ENCODE results near the gene AUTS2. TPM values are rescaled to one million over a fixed set of nuclear protein-coding genes. Genes with fewer than 3 reads are reported as not detected.

The AUTS2 gene
- total and polyA plus RNA-seq, 4 experiments from 2014 or later: 3.4 to 35.2 (median 25.5) TPM

DNA sequence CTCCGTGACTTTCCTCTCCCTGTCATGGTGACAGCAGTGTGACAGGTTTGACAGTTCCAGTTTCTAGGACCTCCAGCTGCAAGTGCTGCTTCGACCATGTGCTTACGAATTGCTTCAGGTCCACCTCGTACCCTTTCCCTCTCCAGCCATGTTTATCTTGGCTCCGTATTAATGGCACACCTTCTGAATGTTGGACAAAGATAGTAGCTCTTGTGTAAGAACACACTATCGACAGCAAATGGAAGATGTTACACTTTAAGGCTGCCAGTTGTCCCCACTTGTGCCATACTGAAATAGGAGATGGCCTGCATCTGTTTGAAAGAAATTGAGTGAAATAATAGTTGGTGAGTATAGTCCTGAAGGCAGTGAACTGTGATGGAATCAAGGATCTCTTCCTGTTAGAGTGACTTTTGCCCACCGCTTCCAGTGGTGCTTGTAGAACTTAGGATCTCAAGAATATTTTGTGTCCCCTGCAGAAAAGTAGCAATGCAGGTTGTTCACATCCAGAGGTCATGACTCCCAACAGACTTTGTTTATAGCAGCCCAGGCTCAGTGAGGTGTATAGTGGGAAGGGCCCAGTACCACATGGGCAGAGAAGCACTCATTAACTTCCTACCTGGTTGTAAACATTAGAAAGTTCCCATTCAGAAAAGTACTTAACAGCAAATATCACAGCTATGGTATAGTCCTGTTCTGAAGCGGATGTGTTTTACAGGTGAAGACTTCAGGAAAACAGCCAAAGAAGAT lies 904.0 kb downstream of the AUTS2 start:
- DNase-seq: no peak
- CTCF ChIA-PET (ENCODE audit: partially characterized antibody): no interaction called here
- Histone ChIP-seq H3K4me3 (ENCODE audit: low read length in 2 of 2) (no peak overlapping the region), H3K27me3 (ENCODE audit: insufficient read depth, low read length) (no peaks in the 10 kb centered on the region), H3K9me3 (ENCODE audit: control insufficient read depth in 1 of 2, low read length in 2 of 2) (no peaks in the 10 kb centered on the region), H3K4me1 (ENCODE audit: insufficient read depth, low read length) (no peaks in the 10 kb centered on the region), H3K36me3 (ENCODE audit: insufficient read depth, low read length) (no peaks in the 10 kb centered on the region), H3K27ac (ENCODE audit: low read depth, low read length) (no peak overlapping the region)
- Mint-ChIP-seq H3K4me1 (no peaks in the 10 kb centered on the region), H3K4me3 (no peak overlapping the region), H3K36me3 (no peaks in the 10 kb centered on the region), H3K9me3 (peaks cover 0 to 2% (median 0%) of the 10 kb centered on the region in 8 donors), H3K27me3 (no peaks in the 10 kb centered on the region), H3K27ac (no peak overlapping the region)
- POLR2A ChIA-PET (ENCODE audit: partially characterized antibody): no interaction called here
- intact Hi-C loops (cut with micrococcal nuclease): no loop called here

DNA sequence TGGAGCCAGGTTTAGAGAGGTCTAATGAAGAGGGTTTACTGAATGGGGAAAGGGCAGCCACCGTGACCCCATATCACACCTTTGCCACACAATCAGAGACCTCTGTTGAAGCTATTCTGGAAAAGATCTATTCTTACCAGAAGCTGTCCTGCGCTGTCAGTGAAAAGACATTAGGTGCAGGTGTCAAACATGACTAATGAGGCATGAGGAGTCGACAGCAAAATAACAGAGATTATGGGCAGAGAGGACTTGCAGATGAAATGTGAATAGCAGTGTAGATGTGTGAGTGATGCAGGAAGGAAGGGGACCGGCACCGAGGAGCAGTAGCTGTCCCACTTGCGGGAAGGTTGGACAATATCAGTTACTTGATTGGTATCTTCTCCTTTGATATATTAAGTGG lies 906.0 kb downstream of the AUTS2 start:
- no peak for DNase-seq
- Mint-ChIP-seq H3K4me1 (no peaks in the 10 kb centered on the region), H3K9me3 (peaks cover 0 to 4% (median 0%) of the 10 kb centered on the region in 8 donors), H3K4me3 (no peak overlapping the region), H3K36me3 (no peaks in the 10 kb centered on the region), H3K27me3 (no peaks in the 10 kb centered on the region), H3K27ac (no peak overlapping the region)
- H3K36me3 ChIP-seq (ENCODE audit: insufficient read depth, low read length): no peaks in the 10 kb centered on the region
- ChIA-PET CTCF (ENCODE audit: partially characterized antibody) (no interaction called here), POLR2A (ENCODE audit: partially characterized antibody) (interaction anchor here (0.8 kb wide), 1 partner anchor 21 kb away, joined by 4 read pairs; no protein-coding TSS in a partner anchor)
- no peak overlapping the region for H3K27ac ChIP-seq (ENCODE audit: low read depth, low read length)
- no peaks in the 10 kb centered on the region for H3K4me1 ChIP-seq (ENCODE audit: insufficient read depth, low read length)
- intact Hi-C loops (cut with micrococcal nuclease): no loop called here
- H3K27me3 ChIP-seq (ENCODE audit: insufficient read depth, low read length): no peaks in the 10 kb centered on the region
- H3K9me3 ChIP-seq (ENCODE audit: control insufficient read depth in 1 of 2, low read length in 2 of 2): no peaks in the 10 kb centered on the region
- H3K4me3 ChIP-seq (ENCODE audit: low read length in 2 of 2): no peak overlapping the region

DNA sequence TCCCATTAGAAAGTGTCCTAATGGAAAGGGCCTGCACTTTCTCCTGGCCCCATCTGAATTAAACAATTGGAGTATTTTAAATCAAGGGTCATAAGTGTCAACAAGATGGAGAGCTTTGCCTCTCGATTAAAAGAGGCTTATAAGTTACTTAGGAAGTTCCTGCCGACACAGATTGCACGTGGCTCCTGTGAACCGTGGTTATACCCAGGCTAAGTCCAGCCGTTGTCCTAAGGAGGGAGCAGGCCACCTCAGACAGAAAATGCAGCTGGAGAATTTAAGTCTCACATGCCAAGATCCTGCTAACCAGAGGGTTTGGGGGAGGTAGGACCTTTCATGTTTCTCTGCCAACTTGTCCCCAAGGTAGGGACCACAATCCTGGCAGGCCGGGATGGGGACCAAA lies 907.2 kb downstream of the AUTS2 start:
- no peaks in the 10 kb centered on the region for H3K36me3 Mint-ChIP-seq

DNA sequence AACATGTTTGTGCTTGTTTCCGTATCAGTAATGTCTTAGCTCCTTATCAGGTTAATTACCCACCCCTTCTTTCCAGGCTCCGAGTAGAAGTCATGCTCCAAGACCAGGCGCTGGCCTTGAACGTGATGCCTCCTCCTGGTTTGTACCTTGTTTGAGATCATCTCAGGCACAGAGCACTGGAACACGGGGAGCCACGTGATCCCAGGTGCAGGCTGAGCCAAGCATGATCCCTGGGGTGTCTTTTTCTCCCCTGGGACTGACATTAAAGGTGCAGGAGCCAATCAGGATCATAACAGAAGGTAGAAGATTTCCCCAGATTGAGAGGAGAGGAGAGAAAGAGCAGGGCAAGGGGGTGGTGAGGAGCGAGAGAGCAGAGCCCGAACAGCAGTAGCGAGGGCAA lies 907.6 kb downstream of the AUTS2 start:
- H3K4me3 ChIP-seq (ENCODE audit: low read length in 2 of 2): no peak overlapping the region
- CTCF ChIA-PET (ENCODE audit: partially characterized antibody): no interaction called here
- H3K4me3 Mint-ChIP-seq: no peak overlapping the region

More for the DNA sequence above, 907.2 kb downstream of the AUTS2 start:
- Mint-ChIP-seq H3K4me1 (no peaks in the 10 kb centered on the region), H3K9me3 (peaks cover 0 to 4% (median 0%) of the 10 kb centered on the region in 8 donors), H3K4me3 (no peak overlapping the region), H3K27me3 (peaks cover 0 to 1% of the 10 kb centered on the region in 2 donors), H3K27ac (no peak overlapping the region)
- POLR2A ChIA-PET (ENCODE audit: partially characterized antibody): no interaction called here
- CTCF ChIA-PET (ENCODE audit: partially characterized antibody): no interaction called here
- Histone ChIP-seq H3K9me3 (ENCODE audit: control insufficient read depth in 1 of 2, low read length in 2 of 2) (no peaks in the 10 kb centered on the region), H3K4me1 (ENCODE audit: insufficient read depth, low read length) (no peaks in the 10 kb centered on the region), H3K27me3 (ENCODE audit: insufficient read depth, low read length) (no peaks in the 10 kb centered on the region), H3K27ac (ENCODE audit: low read depth, low read length) (no peak overlapping the region), H3K4me3 (ENCODE audit: low read length in 2 of 2) (no peak overlapping the region), H3K36me3 (ENCODE audit: insufficient read depth, low read length) (no peaks in the 10 kb centered on the region)
- DNase-seq: no peak
- intact Hi-C loops (cut with micrococcal nuclease): no loop called here

DNA sequence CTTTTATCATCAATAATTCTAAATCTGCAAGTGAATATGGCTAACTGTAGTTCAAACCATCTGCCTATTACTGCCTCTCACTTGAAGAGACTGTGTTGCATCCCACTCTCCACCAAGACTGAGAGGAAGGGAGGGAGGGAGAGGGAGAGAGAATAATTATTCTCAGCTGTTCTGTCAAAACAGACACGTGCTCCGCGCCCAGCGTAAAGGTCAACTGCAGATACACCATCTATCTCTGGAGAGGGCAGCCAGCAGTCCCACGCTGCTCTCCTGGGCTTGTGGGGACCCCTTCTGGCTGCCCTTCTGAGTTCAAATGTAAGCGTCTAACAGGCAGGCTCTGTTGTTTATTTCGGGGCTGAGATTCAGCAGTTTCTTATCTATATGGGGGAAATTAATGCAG lies 908.2 kb downstream of the AUTS2 start:
- H3K4me3 ChIP-seq (ENCODE audit: low read length in 2 of 2): no peak overlapping the region
- no peaks in the 10 kb centered on the region for H3K36me3 ChIP-seq (ENCODE audit: insufficient read depth, low read length)
- no peaks in the 10 kb centered on the region for H3K4me1 ChIP-seq (ENCODE audit: insufficient read depth, low read length)
- Mint-ChIP-seq H3K27ac (no peak overlapping the region), H3K9me3 (peaks cover 0 to 4% (median 0%) of the 10 kb centered on the region in 8 donors), H3K4me3 (no peak overlapping the region), H3K36me3 (no peaks in the 10 kb centered on the region), H3K27me3 (peaks cover 0 to 1% of the 10 kb centered on the region in 2 donors), H3K4me1 (no peaks in the 10 kb centered on the region)
- intact Hi-C loops (cut with micrococcal nuclease): no loop called here
- ChIA-PET POLR2A (ENCODE audit: partially characterized antibody) (no interaction called here), CTCF (ENCODE audit: partially characterized antibody) (no interaction called here)
- H3K27ac ChIP-seq (ENCODE audit: low read depth, low read length): no peak overlapping the region
- peak in 1 of 5 donors; percentile 3 for DNase-seq
- no peaks in the 10 kb centered on the region for H3K9me3 ChIP-seq (ENCODE audit: control insufficient read depth in 1 of 2, low read length in 2 of 2)
- no peaks in the 10 kb centered on the region for H3K27me3 ChIP-seq (ENCODE audit: insufficient read depth, low read length)

More for the DNA sequence above, 907.6 kb downstream of the AUTS2 start:
- Mint-ChIP-seq H3K9me3 (peaks cover 0 to 4% (median 0%) of the 10 kb centered on the region in 8 donors), H3K4me1 (no peaks in the 10 kb centered on the region), H3K36me3 (no peaks in the 10 kb centered on the region), H3K27me3 (peaks cover 0 to 1% of the 10 kb centered on the region in 2 donors), H3K27ac (no peak overlapping the region)
- H3K27ac ChIP-seq (ENCODE audit: low read depth, low read length): no peak overlapping the region
- intact Hi-C loops (cut with micrococcal nuclease): no loop called here
- POLR2A ChIA-PET (ENCODE audit: partially characterized antibody): no interaction called here
- H3K36me3 ChIP-seq (ENCODE audit: insufficient read depth, low read length): no peaks in the 10 kb centered on the region
- no peak for DNase-seq
- H3K4me1 ChIP-seq (ENCODE audit: insufficient read depth, low read length): no peaks in the 10 kb centered on the region
- no peaks in the 10 kb centered on the region for H3K27me3 ChIP-seq (ENCODE audit: insufficient read depth, low read length)
- H3K9me3 ChIP-seq (ENCODE audit: control insufficient read depth in 1 of 2, low read length in 2 of 2): no peaks in the 10 kb centered on the region

DNA sequence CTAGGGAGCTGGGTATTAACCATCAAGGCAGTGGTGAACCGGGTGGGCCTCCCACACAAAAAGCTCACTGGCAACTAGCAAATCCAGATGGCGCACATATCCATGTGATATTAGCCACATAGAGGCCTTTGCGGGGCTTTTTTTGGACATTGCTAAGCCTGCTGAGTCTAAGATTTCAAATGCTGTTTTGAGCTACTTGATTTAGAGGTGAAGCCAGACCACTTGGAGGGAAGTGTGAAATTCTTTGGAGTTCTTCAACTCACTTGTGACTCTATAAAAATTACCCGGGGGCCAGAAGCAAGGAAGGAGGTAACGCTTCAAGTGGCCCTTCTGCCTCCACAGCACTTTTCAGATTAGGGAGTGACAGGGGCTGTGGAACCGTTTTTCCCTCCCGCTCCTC lies 913.9 kb downstream of the AUTS2 start:
- Mint-ChIP-seq H3K36me3 (no peaks in the 10 kb centered on the region), H3K4me1 (no peaks in the 10 kb centered on the region), H3K27ac (peak overlapping the region in 1 of 7 donors; percentile 36), H3K4me3 (no peak overlapping the region), H3K27me3 (peaks cover 0 to 3% of the 10 kb centered on the region in 2 donors), H3K9me3 (peaks cover 0 to 2% (median 0%) of the 10 kb centered on the region in 8 donors)
- intact Hi-C loops (cut with micrococcal nuclease): no loop called here
- CTCF ChIA-PET (ENCODE audit: partially characterized antibody): no interaction called here
- POLR2A ChIA-PET (ENCODE audit: partially characterized antibody): no interaction called here
- no peak overlapping the region for H3K27ac ChIP-seq (ENCODE audit: low read depth, low read length)
- H3K9me3 ChIP-seq (ENCODE audit: control insufficient read depth in 1 of 2, low read length in 2 of 2): no peaks in the 10 kb centered on the region
- H3K36me3 ChIP-seq (ENCODE audit: insufficient read depth, low read length): no peaks in the 10 kb centered on the region
- H3K4me3 ChIP-seq (ENCODE audit: low read length in 2 of 2): no peak overlapping the region
- no peaks in the 10 kb centered on the region for H3K4me1 ChIP-seq (ENCODE audit: insufficient read depth, low read length)
- H3K27me3 ChIP-seq (ENCODE audit: insufficient read depth, low read length): no peaks in the 10 kb centered on the region
- no peak for DNase-seq

DNA sequence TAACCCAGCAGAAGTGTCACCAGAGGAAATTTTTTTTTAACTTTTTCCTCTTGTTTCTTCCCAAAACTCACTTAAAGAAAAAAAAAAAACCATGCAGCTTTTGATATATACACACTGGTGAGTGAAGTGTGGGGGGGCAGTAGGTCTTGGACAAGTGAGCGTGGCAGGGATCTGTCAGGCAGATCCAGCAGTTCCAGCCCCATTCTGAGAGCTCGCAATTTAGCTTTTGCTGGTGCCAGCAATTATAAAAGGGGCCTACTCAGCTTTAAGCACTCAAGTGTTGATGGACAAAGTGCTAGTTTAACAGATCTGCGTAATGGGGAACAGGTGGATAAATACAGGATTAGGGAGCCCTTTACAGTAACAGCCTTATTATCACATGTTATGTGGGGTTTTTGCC lies 914.5 kb downstream of the AUTS2 start:
- Mint-ChIP-seq H3K9me3 (peaks cover 0 to 2% (median 0%) of the 10 kb centered on the region in 8 donors), H3K36me3 (no peaks in the 10 kb centered on the region), H3K27ac (no peak overlapping the region), H3K4me3 (no peak overlapping the region), H3K27me3 (peaks cover 0 to 3% of the 10 kb centered on the region in 2 donors), H3K4me1 (no peaks in the 10 kb centered on the region)
- no peak for DNase-seq
- intact Hi-C loops (cut with micrococcal nuclease): no loop called here
- ChIA-PET CTCF (ENCODE audit: partially characterized antibody) (no interaction called here), POLR2A (ENCODE audit: partially characterized antibody) (no interaction called here)
- no peaks in the 10 kb centered on the region for H3K36me3 ChIP-seq (ENCODE audit: insufficient read depth, low read length)
- no peaks in the 10 kb centered on the region for H3K4me1 ChIP-seq (ENCODE audit: insufficient read depth, low read length)
- H3K4me3 ChIP-seq (ENCODE audit: low read length in 2 of 2): no peak overlapping the region
- H3K27me3 ChIP-seq (ENCODE audit: insufficient read depth, low read length): no peaks in the 10 kb centered on the region
- H3K9me3 ChIP-seq (ENCODE audit: control insufficient read depth in 1 of 2, low read length in 2 of 2): no peaks in the 10 kb centered on the region
- no peak overlapping the region for H3K27ac ChIP-seq (ENCODE audit: low read depth, low read length)

Data from CD4-positive, alpha-beta memory T cell (primary cell).